Activated gamma-delta T cell treated with anti-CD3 and anti-CD28 coated beads, Interleukin-2, amount 50 U/mL, for 16 hours (primary cell): ENCODE data around the gene MAN1C1.
"Not testable (repeated sequence)": the region's sequence is repeated elsewhere in the genome, so short reads cannot be mapped to it uniquely, and the experiment has no call there.

Experiments used
- DNase-seq: peaks from one replicate; pipeline ENCODE4 v3.0.0-alpha.2; 2020; ENCODE audit warnings: low read depth

Gene MAN1C1

DNA sequence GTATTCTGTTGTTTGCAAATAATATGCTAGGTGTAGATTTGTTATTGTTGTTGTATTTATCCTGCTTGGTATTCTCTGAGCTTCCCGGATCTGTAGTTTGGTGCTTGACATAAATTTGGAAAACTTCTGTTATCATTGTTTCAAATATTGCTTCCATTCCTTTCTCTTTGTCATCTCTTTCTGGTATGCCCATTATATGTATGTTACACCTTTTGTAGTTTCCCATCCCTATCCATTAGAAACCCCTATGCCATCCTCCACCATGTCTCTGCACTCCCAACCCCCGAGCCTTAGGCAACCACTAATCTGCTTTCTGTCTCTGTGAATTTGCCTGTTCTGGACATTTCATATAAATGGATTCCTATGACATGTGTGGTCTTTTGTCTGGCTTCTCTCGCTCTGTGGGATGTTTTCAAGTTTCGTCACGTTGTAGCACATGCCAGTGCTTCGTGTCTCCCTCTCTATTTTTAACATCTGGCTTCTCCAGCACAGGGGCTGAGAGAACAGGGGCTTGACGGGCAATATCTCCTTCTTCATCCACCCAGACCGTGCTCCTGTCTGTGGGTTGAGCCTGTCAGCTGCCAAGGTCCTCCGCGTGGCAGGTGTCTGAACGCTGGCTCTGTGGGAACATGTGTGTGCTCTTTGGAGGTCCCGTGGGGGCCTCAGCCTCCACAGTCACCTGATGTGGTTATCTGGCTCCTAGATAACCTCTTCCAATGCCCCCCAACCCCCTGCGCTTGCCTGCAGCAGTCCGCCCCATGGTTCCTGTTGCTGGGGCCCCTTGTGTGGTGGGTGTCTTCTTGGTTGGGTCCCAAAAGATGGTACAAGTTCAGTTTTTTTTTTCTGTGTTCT is 32.8 kb upstream of the MAN1C1 start:
- DNase-seq: no peak

DNA sequence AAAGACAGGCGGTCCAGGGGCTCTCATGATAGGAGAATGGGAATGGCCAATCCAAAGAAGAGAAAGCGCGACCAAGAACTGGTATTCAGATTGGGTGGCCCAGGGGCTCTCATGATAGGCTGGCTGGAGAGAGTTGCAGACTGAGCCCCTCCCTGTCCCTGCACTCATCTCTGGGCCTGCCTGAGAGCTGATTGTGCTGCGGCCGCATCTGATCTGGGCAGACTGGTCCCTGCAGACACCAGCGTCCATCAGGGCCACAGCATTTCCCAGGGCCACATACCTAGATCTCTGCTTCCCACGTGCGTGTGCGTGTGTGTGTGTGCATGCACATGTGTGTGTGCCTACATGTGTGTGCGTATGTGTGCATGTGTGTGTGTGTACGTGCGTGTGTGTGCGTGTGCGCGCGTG is 30.4 kb upstream of the MAN1C1 start:
- DNase-seq: no peak

DNA sequence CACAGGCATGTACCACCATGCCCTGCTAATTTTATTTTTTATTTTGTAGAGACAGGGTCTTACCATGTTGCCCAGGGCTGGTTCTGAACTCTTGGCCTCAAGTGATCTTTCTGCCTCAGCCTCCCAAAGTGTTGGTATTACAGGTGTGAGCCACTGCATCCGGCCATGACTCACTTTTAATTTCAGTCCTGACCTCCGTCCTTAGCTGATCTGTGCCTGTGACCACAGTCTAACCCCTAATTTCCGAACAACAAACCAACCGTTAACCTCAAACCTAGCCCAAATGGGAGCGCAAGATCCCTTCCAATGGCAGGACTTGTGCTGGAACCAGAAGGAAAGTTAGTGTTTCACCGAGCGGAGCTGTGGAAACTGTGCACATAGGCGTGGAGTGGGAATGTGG is 29.3 kb upstream of the MAN1C1 start:
- DNase-seq: no peak

DNA sequence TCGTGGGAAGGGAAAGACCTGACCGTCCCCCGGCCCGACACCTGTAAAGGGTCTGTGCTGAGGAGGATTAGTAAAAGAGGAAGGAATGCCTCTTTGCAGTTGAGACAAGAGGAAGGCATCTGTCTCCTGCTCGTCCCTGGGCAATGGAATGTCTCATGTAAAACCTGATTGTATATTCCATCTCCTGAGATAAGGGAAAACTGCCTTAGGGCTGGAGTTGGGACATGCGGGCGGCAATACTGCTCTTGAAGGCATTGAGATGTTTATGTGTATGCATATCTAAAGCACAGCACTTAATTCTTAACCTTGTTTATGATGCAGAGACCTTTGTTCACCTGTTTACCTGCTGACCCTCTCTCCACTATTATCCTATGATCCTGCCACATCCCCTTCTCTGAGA is 28.4 kb upstream of the MAN1C1 start:
- not testable (repeated sequence) for DNase-seq

DNA sequence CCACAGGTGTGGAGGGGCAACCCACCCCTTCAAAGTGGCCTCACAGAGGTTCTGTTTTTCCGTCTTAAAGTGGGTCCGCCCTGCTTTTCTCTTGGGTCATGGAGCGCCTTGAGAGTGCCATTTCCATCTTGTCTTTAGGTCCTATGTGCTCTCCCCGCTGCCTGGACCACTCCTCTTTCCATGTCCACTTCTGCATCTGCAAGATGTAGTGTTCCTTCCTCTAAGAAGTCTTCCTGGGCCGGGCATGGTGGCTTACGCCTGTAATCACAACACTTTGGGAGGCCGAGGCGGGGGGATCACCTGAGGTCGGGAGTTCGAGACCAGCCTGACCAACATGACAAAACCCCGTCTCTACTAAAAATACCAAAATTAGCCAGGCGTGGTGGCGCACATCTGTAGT is 27.8 kb upstream of the MAN1C1 start:
- not testable (repeated sequence) for DNase-seq

DNA sequence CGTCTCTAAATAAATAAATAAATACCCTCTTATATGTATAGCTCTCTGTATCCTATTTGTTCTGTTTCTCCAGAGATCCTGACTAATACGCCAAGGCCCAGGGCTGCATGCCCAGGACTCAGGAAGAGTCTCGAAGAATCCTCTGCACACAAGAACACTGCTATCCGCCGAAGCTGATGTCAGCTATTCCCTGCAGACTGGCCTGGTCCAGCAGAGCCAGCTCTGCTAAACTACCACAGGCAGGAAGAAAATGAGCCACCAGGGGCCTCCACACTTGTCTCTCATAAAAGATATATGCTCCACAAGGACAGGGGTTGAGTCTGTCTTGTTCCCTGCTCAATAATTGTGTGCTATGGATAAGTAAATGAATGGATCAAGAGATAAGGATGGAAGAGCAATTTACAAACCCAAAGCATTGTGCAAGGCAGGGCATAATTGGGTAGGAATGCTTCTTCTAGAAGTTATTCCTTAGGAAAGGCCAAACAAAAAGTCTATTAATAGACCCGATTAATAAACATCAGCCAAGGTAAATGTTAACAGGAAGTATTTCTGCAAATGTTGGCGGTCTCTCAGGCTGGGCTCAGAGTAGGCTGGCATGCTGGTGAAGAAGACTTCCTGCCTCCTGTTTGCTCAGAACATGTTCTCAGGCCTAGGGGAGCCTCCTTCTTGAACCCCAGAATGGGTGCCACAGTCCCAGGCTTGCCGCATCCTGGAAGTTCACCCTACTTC is 26.3 kb upstream of the MAN1C1 start:
- no peak for DNase-seq

DNA sequence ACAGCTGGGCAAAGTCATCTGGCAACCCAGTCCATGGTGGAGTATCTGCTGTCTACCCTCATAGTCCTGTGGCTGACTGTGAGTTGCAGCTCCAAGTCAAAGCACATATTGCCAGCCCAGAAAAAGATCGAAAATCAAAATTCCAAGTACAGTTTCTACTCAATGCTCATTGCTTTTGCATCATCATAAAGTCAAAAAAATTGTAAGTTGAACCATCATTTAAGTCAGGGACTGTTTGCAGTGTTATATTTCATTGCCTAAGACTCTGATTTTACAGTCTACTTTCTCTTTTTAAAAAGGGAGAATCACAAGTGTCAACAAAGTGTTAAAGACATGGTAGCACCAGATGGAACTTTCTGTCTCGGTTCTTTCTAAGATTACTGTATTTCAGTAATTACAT is 22.7 kb upstream of the MAN1C1 start:
- no peak for DNase-seq

DNA sequence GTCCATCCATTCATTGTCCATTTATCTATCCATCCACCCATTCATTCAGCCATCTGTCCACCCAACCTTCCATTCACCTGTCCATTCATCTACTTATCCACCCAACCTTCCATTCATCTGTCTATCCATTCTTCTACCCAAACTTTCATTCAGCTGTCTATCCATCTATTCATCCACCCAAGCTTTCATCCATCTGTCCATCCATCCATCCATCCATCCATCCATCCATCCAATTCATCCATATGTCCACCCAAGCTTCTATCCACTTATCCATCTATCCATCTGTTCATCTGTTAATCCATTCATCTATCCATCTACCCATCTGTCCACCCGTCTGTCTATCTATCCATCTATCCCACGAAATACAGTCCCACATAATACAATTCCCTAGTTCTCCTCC is 21.6 kb upstream of the MAN1C1 start:
- no peak for DNase-seq

DNA sequence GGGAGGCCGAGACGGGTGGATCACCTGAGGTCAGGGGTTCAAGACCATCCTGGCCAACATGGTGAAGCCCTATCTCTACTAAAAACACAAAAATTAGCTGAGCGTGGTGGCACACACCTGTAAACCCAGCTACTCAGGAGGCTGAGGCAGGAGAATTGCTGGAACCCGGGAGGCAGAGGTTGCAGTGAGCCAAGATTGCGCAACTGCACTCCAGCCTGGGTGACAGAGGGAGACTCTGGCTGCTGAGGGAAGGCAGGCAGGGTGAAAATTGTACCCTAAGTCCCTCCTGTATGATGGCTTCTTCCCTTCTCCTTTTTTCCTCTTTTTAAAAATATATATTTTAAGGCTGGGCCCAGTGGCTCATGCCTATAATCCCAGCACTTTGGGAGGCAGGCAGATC is 19.9 kb upstream of the MAN1C1 start:
- DNase-seq: not testable (repeated sequence)

DNA sequence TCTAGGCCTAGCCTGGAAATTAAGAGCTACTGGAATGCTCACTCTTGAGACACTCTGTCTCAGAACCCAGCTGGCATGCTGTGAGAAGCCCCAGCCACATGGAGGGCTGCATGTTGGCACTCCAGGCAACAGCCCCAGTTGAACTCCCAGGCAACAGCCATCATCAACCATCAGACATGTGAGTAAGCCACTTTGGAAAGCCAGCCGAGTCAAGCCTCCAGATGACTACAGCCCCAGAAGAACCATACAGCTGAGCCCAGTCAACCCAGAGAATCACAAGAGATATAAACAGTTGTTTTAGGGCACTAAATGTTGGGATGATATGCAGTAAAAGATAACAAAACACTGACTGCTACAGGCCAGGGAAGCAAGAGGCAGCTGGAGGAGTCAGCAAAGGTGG is 17.7 kb upstream of the MAN1C1 start:
- DNase-seq: no peak

DNA sequence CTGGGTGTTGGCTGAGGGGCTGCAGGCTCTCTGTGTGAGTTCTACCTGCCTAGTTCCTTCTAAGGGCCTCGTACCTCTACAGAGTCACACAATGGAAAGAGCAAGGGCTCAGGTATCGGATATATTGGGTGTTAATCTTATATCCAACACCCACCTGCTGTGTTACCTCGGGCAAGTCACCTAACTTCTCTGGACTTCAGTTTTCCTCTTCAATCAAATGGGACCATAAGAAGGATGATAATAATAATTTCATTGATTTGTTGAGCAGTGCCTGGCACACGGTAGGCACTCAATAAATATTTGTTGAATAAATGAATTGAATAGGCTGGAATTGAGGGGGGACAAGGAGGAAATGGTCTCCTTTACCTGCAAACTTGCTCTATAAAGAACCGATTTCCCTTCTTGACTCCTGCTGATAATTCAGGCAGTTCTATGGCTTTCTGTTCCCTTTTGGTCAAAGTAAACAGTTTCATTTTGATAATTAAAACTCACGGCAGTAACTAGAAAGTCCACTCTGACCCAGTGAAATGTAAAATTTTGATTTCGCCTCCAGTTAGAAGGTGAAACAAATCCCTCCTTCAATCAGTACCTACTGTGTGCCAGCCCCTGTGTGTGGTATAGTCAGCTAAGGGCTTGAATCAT is 16.5 kb upstream of the MAN1C1 start:
- no peak for DNase-seq

DNA sequence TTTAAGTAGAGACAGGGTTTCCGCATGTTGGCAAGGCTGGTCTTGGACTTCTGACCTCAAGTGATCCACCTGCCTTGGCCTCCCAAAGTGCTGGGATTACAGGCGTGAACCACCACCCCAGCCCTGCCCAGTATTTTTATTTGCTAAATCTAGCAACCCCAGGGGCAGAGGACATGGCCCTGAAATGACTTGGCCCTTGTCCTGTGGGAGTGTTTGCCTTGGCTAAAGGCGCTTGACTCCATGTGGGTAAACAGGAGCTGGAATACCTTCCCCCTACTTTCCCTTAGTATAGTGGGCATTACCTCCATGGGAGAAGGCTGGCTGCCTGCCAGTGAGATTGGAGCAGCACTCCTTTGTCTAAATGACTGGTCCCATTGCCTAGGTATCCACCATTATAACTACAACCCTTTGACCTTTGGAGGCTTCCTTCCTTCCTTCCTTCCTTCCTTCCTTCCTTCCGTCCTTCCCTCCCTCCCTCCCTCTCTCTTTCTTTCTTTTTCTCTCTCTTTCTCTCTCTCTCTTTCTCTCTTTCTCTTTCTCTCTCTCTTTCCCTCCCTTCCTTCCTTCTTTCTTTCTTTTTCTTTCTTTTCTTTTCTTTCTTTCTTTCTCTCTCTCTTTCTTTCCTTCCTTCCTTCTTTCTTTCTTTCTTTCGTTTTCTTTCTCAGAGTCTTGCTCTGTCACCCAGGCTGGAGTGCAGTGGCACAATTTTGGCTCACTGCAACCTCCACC is 15.5 kb upstream of the MAN1C1 start:
- DNase-seq: not testable (repeated sequence)

DNA sequence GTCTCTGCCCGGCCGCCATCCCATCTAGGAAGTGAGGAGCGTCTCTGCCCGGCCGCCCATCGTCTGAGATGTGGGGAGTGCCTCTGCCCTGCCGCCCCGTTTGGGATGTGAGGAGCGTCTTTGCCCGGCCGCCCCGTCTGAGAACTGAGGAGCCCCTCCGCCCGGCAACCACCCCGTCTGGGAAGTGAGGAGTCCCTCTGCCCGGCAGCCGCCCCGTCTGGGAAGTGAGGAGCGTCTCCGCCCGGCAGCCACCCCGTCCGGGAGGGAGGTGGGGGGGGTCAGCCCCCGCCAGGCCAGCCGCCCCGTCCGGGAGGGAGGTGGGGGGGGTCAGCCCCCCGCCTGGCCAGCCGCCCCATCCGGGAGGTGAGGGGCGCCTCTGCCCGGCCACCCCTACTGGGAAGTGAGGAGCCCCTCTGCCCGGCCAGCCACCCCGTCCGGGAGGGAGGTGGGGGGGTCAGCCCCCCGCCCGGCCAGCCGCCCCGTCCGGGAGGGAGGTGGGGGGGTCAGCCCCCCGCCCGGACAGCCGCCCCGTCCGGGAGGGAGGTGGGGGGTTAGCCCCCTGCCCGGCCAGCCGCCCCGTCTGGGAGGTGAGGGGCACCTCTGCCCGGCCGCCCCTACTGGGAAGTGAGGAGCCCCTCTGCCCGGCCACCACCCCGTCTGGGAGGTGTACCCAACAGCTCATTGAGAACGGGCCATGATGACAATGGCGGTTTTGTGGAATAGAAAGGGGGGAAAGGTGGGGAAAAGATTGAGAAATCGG is 12.6 kb upstream of the MAN1C1 start:
- not testable (repeated sequence) for DNase-seq

DNA sequence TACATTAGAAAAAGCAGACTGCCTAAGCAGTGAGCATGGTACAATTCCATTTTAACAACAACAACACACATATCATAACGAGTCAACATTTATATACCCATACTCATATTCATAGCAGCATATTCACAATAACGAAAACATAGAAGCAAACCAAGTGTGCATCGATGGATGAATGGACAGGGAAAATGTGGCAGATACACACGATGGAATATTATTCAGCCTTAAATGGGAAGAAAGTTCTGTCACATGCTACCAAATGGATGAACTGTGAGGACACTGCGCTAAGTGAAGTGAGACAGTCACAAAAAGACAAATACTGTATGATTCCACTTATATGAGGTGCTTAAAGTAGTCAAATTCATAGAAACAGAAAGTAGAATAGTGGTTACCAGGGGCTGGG is 9.5 kb upstream of the MAN1C1 start:
- no peak for DNase-seq

DNA sequence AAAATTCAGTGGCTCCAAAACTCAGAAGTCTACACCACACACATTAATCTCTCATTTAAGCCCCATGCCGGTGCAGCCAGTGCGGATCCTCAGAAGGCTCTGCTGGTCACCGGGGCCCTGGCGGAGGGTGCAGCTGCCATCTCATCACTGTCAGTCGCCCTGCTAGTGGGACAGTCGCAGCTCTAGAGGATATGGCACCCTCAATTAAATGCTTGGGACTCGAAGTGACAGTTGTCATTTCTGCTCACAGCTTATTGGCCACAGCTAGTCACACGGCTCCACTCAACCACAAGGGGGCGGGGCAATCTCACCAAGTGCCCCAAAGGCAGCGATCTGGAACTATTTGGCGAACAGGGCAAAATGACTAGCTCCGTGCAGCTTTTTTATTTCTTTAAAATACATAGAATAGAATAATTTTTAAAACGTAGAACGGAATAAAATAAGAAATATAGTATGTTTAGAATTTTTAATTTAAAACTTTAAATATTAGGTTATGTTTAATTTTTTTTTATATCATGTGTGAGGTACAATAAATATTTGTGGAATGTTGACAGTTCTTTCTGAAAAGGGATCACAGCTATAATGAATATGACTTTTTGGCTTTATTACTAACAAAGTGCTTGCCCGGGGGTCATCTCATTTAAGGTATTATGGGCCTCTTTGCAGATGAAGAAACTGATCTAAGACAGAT is 8.0 kb upstream of the MAN1C1 start:
- DNase-seq: peak; percentile 83

DNA sequence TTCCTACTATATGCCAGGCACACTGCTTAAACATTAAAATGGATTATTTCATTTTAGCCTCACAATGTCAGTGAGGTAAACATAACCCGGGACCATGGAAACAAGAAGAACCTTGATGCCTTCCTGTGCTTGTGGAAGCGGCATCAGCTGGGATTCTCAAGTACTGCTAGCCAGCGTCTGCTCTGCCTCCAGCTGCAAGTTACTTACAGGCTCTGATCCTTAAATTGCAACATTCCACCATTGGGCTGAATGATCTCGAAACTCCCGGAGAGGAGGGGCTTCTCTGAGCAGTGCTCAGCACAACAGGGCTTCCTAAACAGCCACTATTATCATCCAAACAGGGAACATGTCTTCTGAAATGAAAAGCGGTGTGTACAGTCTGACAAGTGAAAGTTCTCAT is 6.7 kb upstream of the MAN1C1 start:
- DNase-seq: no peak

DNA sequence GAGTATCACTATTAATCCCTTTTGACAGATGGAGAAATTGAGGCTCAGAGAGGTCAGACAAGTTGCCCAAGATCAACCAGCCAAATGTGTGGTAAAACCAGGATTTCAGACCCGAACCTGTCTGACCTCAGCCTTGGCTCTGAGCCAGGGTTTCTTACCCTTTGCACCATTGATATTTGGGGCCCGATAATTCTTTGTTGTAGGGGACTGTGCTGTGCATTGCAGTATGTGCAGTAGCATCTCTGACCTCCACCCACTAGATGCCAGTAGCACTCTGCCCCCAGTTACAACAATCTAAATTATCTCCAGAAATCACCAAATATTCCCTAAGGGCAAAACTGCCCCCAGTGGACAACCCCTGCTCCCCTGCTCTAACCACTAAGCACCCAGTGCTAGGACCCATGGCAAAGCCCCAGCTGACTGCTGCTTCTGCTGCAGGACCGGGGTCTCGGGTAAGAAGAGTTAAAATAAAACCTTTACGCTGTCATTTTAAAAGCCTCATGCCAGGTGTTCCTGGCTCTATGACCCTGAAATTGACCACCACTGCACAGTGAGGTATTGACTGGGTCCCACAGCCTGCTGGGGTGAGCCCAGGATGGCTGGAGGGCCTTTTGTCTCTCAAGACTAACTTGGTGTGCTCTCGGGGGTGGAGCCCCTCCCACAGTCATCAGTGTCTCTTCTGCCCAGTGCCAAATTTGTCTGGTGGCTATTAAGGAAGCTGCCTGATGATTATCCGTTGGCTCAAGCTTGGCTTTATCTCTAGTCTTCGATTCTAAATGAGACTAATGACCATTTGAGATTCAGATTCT is 5.6 kb upstream of the MAN1C1 start:
- no peak for DNase-seq

DNA sequence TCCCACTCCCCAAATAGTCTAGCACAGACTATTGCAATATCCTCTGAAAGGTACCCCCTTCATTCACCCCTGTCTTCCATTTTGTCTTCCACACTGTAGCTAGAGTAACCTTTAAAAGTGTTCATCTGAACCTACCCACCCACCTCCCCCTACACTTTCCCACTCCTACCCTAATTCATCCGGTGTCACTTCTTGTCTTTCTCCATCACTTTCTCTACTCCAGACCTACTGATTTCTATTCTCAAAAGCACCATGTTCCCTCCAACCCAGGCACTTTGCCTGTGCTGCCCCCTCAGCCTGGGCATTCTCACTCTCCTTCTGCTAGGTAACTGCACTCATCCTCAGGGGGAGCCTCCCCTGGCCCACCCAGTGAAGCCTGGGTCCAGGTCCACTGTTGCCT is 4.7 kb upstream of the MAN1C1 start:
- no peak for DNase-seq

DNA sequence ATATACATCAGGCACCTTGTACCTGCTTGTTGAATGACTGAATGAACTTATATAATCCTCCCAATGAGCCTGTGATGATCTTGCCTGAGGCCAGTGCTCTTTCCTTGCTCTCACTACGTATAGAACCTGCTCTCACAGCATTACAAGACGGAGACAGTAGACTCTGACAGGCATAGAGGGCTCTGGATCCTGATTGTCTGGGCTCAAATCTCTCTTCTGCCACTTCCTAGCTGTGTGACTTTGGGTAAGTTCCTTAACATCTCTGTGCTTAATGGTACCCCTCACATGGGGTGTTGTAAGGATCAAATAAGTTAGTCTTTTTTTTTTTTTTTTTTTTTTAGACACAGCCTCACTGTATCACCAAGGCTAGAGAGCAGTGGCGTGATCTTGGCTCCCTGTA is 4.2 kb upstream of the MAN1C1 start:
- DNase-seq: no peak

DNA sequence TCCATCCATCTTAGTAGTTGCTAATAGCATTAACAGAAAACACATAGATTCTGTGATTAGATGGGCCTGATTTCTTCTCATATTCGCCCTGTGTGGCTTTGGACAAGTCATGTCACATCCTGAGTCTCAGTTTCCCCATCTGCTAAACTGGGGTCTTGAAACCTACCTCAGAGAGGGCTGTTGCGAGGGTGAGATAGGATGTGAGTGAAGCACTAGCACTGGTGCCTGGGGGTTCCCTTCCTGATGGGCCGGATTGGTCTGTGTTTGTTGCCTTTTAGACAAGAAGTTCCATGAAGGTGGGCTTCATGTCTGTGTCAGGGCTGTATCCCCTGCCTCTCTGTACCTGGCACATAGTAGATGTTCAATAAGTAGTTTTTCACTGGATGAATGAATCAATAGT is 3.5 kb upstream of the MAN1C1 start:
- DNase-seq: no peak
